Right ventricle myocardium superior (tissue), 1 donor: Measurements from ENCODE around the gene PLA2G2E. TPM values are rescaled to one million over a fixed set of nuclear protein-coding genes. Genes with fewer than 3 reads are reported as not detected.
"Not testable (repeated sequence)": the region's sequence is repeated elsewhere in the genome, so short reads cannot be mapped to it uniquely, and the experiment has no call there.

Source experiments
- ATAC-seq: fragments of 200-7000 bp; cut with Tn5 transposase; one replicate; pipeline ENCODE4 v1.9.1; 2020; ENCODE audit warnings: mild to moderate bottlenecking; ENCODE audit not compliant: poor library complexity
- DNase-seq: peaks from one replicate; pipeline ENCODE4 v3.0.0-alpha.2; 2020
- intact Hi-C: fragments of 100-400 bp; cut with DNase I; formaldehyde crosslinking; loops from one replicate; pipeline ENCODE4 v1.11.2; 2022
- total RNA-seq: library from RNA; stranded (reverse); fragmentation: NEBNext Ultra II Directional; extraction: Animal tissue kit (Norgen Biotek cat#: 25700); gene quantifications from one replicate; pipeline ENCODE4 v1.2.1, GENCODE V29; 2021
- donor health status: DM: no; HTN: yes; CAD: no; lungs with severe emphysema.

PLA2G2E gene
- total RNA-seq, 1 donor from 2014 or later: not detected

- DNase-seq (no peak), ATAC-seq (no peak)
- intact Hi-C loops: no loop called here
Observed at GRCh38 chr1:19936061-19936750, 12.8 kb upstream of the PLA2G2E start.

GRCh38 chr1:19934336-19934735 lies 10.9 kb upstream of the PLA2G2E start:
- ATAC-seq: no peak
- intact Hi-C loops: no loop called here
- DNase-seq: no peak

- intact Hi-C loops: no loop called here
- no peak for DNase-seq
- ATAC-seq: no peak
Observed at GRCh38 chr1:19932866-19933265, 9.4 kb upstream of the PLA2G2E start.

- intact Hi-C loops, ATAC-seq, DNase-seq: not testable (repeated sequence)
Observed at GRCh38 chr1:19927130-19927421, 3.7 kb upstream of the PLA2G2E start.

GRCh38 chr1:19926296-19927129 lies 3.1 kb upstream of the PLA2G2E start:
- ATAC-seq (no peak), DNase-seq (no peak)
- intact Hi-C loops: no loop called here

- ATAC-seq: no peak
- intact Hi-C loops: no loop called here
- no peak for DNase-seq
Observed at GRCh38 chr1:19925342-19926070, 2.1 kb upstream of the PLA2G2E start.

GRCh38 chr1:19923953-19924346 lies 533 bp upstream of the PLA2G2E start:
- intact Hi-C loops: no loop called here

GRCh38 chr1:19922015-19922688 lies 1.3 kb downstream of the PLA2G2E start:
- intact Hi-C loops: no loop called here
- DNase-seq (no peak), ATAC-seq (no peak)

More at GRCh38 chr1:19923953-19924346, 533 bp upstream of the PLA2G2E start:
- no peak for DNase-seq
- ATAC-seq: no peak

GRCh38 chr1:19921310-19921709 lies 2.1 kb downstream of the PLA2G2E start:
- intact Hi-C loops: no loop called here
- DNase-seq (no peak), ATAC-seq (no peak)

- DNase-seq (no peak), ATAC-seq (no peak)
- intact Hi-C loops: no loop called here
Observed at GRCh38 chr1:19920132-19920710, 3.2 kb downstream of the PLA2G2E start.

- ATAC-seq: peak; percentile 87
- peak; percentile 80 for DNase-seq
- intact Hi-C loops: loop anchor here (5.0 to 10.0 kb wide), 2 partner anchors 234 to 577 kb away; no protein-coding TSS in a partner anchor
Observed at GRCh38 chr1:19918057-19918456, 5.4 kb downstream of the PLA2G2E start.

- ATAC-seq (no peak), DNase-seq (no peak)
- intact Hi-C loops: loop anchor here (10.0 kb wide), 1 partner anchor 584 kb away; no protein-coding TSS in a partner anchor
Observed at GRCh38 chr1:19910650-19911049, 12.8 kb downstream of the PLA2G2E start.

GRCh38 chr1:19909971-19910370 lies 13.4 kb downstream of the PLA2G2E start:
- ATAC-seq (no peak), DNase-seq (no peak)
- intact Hi-C loops: loop anchor here (10.0 kb wide), 1 partner anchor 585 kb away; no protein-coding TSS in a partner anchor

- intact Hi-C loops: no loop called here
- ATAC-seq: no peak
- no peak for DNase-seq
Observed at GRCh38 chr1:19909392-19909791, 14.0 kb downstream of the PLA2G2E start.

GRCh38 chr1:19907456-19907855 lies 16.0 kb downstream of the PLA2G2E start:
- DNase-seq (no peak), ATAC-seq (no peak)
- intact Hi-C loops: no loop called here

- intact Hi-C loops: no loop called here
- DNase-seq (no peak), ATAC-seq (no peak)
Observed at GRCh38 chr1:19903621-19904020, 19.8 kb downstream of the PLA2G2E start.

GRCh38 chr1:19901653-19902052 lies 21.8 kb downstream of the PLA2G2E start:
- intact Hi-C loops: no loop called here
- DNase-seq: no peak
- no peak for ATAC-seq

GRCh38 chr1:19894218-19894617 lies 29.2 kb downstream of the PLA2G2E start:
- intact Hi-C loops: no loop called here
- DNase-seq (no peak), ATAC-seq (no peak)

- DNase-seq (no peak), ATAC-seq (no peak)
- intact Hi-C loops: no loop called here
Observed at GRCh38 chr1:19893687-19894086, 29.7 kb downstream of the PLA2G2E start.
